Measurements from ENCODE around the gene GRK4.

GRCh38 chr4:2977211-2978088 is 14.1 kb downstream of the GRK4 start:
- TF ChIP-seq SIN3A (IDR thresholded peaks at IDR 0.05; ENCODE audit: borderline replicate concordance, insufficient read depth, low read depth, low read length) (no peak), CTCF (IDR thresholded peaks at IDR 0.05) (no peak), REST (IDR thresholded peaks at IDR 0.05; ENCODE audit: insufficient read depth in 1 of 2, low read depth in 2 of 2, low read length in 1 of 2) (no peak), POLR2AphosphoS5 (IDR thresholded peaks at IDR 0.05; ENCODE audit: low read depth, low read length) (no peak)
